ENCODE results near the gene C16orf96. TPM values are rescaled to one million over a fixed set of nuclear protein-coding genes. Genes with fewer than 3 reads are reported as not detected.

The C16orf96 gene
- 0.12 to 0.23 TPM in 2 of 3 replicates, not detected in the other for total RNA-seq
- long read RNA-seq, result 0 reads

DNA sequence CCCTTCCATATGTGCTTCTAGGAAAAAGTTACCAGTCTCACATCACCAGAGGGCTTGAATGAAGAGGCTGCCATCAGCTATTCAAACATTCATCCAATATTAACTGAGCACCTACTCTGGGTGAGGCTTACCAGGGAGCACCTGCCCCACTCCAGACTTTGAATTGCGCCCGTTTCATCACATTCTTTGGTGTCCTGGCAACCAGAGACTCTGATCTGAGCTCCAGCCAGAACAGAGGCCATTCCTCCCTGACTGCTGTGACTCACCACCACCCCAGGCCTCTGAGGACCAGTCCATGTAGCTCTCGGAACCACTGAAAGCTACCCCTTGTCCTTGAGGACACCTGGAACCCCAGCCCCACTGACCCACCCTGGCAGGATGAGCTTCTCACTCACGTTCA, at the start of gene C16orf96:
C16orf96 (plus strand) TSS at position 229 of the 400 bp plus-strand sequence; CDS start at position 379, 150 bp downstream.
- Mint-ChIP-seq H3K36me3 (ENCODE audit: low read depth) (no peaks in the 10 kb centered on the region), H3K4me3 (ENCODE audit: unreplicated experiment) (no peak within 1 kb of the TSS), H3K4me1 (ENCODE audit: low read depth) (no peaks in the 10 kb centered on the region), H3K27me3 (ENCODE audit: low read depth) (peaks cover 16% of the 10 kb centered on the region), H3K9me3 (ENCODE audit: low read depth) (no peaks in the 10 kb centered on the region), H3K27ac (ENCODE audit: unreplicated experiment) (no peak within 1 kb of the TSS)
- TF ChIP-seq, protein P1, sequence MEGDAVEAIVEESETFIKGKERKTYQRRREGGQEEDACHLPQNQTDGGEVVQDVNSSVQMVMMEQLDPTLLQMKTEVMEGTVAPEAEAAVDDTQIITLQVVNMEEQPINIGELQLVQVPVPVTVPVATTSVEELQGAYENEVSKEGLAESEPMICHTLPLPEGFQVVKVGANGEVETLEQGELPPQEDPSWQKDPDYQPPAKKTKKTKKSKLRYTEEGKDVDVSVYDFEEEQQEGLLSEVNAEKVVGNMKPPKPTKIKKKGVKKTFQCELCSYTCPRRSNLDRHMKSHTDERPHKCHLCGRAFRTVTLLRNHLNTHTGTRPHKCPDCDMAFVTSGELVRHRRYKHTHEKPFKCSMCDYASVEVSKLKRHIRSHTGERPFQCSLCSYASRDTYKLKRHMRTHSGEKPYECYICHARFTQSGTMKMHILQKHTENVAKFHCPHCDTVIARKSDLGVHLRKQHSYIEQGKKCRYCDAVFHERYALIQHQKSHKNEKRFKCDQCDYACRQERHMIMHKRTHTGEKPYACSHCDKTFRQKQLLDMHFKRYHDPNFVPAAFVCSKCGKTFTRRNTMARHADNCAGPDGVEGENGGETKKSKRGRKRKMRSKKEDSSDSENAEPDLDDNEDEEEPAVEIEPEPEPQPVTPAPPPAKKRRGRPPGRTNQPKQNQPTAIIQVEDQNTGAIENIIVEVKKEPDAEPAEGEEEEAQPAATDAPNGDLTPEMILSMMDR (IDR thresholded peaks at IDR 0.05), result no peak
- no peak for DNase-seq (ENCODE audit: low spot score)

DNA sequence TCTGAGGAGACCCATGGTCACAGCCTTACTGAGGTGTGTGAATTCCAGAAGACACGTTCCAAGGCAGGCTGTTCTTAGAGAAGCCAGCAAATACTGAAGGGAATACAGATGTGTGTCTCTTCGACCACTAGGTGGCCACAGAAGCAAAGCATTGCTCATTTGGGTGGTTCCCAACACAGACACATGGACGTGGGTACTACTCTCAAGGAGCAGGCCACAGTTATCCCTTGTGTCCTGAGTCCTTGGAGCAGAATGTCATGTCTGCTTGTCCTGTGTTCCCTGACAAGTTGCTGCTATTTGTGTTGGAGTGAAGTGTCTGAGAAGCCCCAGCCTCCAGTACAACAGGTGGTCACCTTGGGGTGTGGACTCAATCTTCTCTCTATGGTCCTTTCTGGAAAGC, 49.7 kb upstream of the C16orf96 start:
- no peak overlapping the region for H3K27ac Mint-ChIP-seq (ENCODE audit: unreplicated experiment)
- no peaks in the 10 kb centered on the region for H3K9me3 Mint-ChIP-seq (ENCODE audit: low read depth)
- no peak for DNase-seq (ENCODE audit: low spot score)
- H3K4me3 Mint-ChIP-seq (ENCODE audit: unreplicated experiment), result no peak overlapping the region
- TF ChIP-seq, protein P1 (IDR thresholded peaks at IDR 0.05), result peak; percentile 92
- peaks cover 18% of the 10 kb centered on the region for H3K36me3 Mint-ChIP-seq (ENCODE audit: low read depth)
- peaks cover 18% of the 10 kb centered on the region for H3K4me1 Mint-ChIP-seq (ENCODE audit: low read depth)
- no peaks in the 10 kb centered on the region for H3K27me3 Mint-ChIP-seq (ENCODE audit: low read depth)

DNA sequence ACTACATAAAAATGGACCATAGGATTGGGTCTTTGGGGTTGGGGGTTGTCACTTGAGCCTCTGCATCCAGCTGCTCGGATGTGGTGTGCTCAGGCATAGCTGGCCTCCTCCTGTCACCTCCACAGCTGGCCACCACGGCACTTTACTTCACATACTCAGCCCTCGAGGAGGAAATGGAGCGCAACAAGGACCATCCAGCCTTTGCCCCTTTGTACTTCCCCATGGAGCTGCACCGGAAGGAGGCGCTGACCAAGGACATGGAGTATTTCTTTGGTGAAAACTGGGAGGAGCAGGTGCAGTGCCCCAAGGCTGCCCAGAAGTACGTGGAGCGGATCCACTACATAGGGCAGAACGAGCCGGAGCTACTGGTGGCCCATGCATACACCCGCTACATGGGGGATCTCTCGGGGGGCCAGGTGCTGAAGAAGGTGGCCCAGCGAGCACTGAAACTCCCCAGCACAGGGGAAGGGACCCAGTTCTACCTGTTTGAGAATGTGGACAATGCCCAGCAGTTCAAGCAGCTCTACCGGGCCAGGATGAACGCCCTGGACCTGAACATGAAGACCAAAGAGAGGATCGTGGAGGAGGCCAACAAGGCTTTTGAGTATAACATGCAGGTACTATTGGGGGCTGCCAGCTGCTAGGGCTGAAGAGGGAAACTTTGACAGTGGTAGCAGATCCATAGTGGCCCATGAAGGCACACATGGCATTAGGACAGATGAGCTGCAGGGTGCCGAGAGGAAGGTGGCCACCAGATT, 48.4 kb upstream of the C16orf96 start:
- H3K4me1 Mint-ChIP-seq (ENCODE audit: low read depth), result peaks cover 11% of the 10 kb centered on the region
- H3K9me3 Mint-ChIP-seq (ENCODE audit: low read depth), result no peaks in the 10 kb centered on the region
- peaks cover 23% of the 10 kb centered on the region for H3K36me3 Mint-ChIP-seq (ENCODE audit: low read depth)
- H3K27ac Mint-ChIP-seq (ENCODE audit: unreplicated experiment), result no peak overlapping the region
- H3K4me3 Mint-ChIP-seq (ENCODE audit: unreplicated experiment), result no peak overlapping the region
- TF ChIP-seq, protein P1 (IDR thresholded peaks at IDR 0.05), result no peak
- no peaks in the 10 kb centered on the region for H3K27me3 Mint-ChIP-seq (ENCODE audit: low read depth)
- no peak for DNase-seq (ENCODE audit: low spot score)

DNA sequence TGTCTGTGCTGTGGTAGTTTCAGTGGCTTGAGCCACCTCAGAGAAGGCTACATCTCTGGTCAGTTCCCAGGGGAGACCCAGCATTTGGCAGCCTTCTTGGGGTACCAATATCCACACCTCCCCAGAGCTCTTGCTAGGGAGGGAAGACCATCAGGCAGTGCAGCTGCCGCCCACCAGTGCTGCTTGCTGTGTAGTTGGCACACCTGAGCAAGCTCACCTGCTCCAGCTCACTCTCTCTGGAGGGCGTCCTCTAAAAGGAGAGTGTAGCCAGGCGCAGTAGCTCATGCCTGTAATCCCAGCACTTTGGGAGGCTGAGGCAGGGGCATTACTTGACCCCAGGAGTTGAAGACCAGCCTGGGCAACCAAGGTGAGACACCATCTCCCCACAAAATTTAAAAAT, 47.3 kb upstream of the C16orf96 start:
- Mint-ChIP-seq H3K9me3 (ENCODE audit: low read depth) (no peaks in the 10 kb centered on the region), H3K4me3 (ENCODE audit: unreplicated experiment) (no peak overlapping the region), H3K4me1 (ENCODE audit: low read depth) (peaks cover 7% of the 10 kb centered on the region), H3K27ac (ENCODE audit: unreplicated experiment) (no peak overlapping the region), H3K36me3 (ENCODE audit: low read depth) (peaks cover 23% of the 10 kb centered on the region), H3K27me3 (ENCODE audit: low read depth) (no peaks in the 10 kb centered on the region)
- no peak for DNase-seq (ENCODE audit: low spot score)
- TF ChIP-seq, protein P1 (IDR thresholded peaks at IDR 0.05), result no peak

DNA sequence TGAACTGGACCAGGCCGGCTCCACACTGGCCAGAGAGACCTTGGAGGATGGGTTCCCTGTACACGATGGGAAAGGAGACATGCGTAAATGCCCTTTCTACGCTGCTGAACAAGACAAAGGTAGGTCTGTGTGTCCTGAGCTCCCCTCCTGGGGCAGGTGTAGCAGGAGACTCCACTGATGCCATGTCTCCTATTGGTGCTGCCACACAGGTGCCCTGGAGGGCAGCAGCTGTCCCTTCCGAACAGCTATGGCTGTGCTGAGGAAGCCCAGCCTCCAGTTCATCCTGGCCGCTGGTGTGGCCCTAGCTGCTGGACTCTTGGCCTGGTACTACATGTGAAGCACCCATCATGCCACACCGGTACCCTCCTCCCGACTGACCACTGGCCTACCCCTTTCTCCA, 46.7 kb upstream of the C16orf96 start:
- TF ChIP-seq, protein P1 (IDR thresholded peaks at IDR 0.05), result no peak
- peaks cover 7% of the 10 kb centered on the region for H3K4me1 Mint-ChIP-seq (ENCODE audit: low read depth)
- peaks cover 23% of the 10 kb centered on the region for H3K36me3 Mint-ChIP-seq (ENCODE audit: low read depth)
- no peak overlapping the region for H3K4me3 Mint-ChIP-seq (ENCODE audit: unreplicated experiment)
- H3K27ac Mint-ChIP-seq (ENCODE audit: unreplicated experiment), result no peak overlapping the region
- no peaks in the 10 kb centered on the region for H3K27me3 Mint-ChIP-seq (ENCODE audit: low read depth)
- no peaks in the 10 kb centered on the region for H3K9me3 Mint-ChIP-seq (ENCODE audit: low read depth)
- no peak for DNase-seq (ENCODE audit: low spot score)

All from chondrocyte (in vitro differentiated cells).